MV-4-11 (cell line): ENCODE data around the gene TMEM135.
"Not testable (repeated sequence)": the region's sequence is repeated elsewhere in the genome, so short reads cannot be mapped to it uniquely, and the experiment has no call there.

Experiments used
- DNase-seq: peaks from one replicate; lab custom pipeline; 2025; lab: John Stamatoyannopoulos, UW

The TMEM135 gene

GRCh38 chr11:87037450-87038234 is at the start of gene TMEM135:
Gene TMEM135 (plus strand): TSS chr11:87037934. CDS start chr11:87038046, 112 bp downstream.
- peak; percentile 88 for DNase-seq

GRCh38 chr11:86988351-86988881 is 49.3 kb upstream of the TMEM135 start:
- DNase-seq = no peak

GRCh38 chr11:86990031-86990430 is 47.7 kb upstream of the TMEM135 start:
- DNase-seq = no peak

DNA sequence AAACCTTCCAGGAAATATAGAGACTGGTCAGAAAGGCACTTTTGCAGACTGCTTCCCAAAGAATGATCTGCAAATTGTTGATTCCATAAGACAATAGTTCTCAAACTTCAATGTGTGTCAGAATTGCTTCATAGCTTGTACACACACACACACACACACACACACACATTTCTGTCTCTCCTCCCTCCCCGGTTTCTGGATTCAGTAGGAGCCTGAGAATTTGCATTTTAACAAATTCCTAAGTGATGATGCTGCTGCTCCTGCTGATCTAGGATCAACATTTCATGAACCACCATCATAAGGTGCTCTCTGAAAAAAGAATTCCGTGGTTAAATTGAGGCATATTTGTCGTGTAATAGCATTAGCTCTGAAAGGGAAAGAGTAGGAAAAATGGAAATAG is 47.2 kb upstream of the TMEM135 start:
- no peak for DNase-seq

- no peak for DNase-seq
Measured at GRCh38 chr11:86991341-86991740, 46.4 kb upstream of the TMEM135 start.

DNA sequence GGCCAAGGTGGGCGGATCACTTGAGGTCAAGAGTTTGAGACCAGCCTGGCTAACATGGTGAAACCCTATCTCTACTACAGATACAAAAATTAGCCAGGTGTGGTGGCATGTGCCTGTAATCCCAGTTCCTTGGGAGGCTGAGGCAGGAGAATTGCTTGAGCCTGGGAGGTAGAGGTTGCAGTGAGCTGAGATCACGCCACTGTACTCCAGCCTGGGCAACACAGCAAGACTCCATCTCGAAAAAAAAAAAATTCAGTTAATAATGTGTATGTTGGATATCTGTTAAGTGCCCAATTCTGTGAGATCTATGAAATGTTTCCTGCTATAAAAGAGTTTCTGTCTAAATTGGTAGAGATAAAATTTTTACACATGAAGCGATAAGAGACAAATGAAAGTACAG is 45.4 kb upstream of the TMEM135 start:
- DNase-seq = not testable (repeated sequence)

DNA sequence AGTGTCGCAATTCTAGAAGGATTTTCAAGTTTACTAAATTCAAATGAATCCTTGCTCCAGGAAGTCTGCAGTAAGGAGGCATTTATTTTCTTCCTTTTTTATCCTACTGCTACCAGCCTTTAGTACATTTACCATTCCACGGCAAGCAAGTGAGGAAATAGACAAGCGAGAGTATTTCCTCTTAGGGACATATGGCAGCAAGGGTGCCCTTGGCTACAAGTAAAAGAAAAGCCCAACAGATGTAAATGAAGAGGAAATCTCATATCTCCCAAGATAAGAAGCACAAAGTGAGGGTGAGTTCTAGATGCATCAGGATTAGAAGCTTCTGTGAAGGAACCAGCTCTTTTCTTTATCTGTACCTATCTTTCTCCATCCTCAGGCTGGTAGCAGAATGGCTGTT is 44.7 kb upstream of the TMEM135 start:
- no peak for DNase-seq

DNA sequence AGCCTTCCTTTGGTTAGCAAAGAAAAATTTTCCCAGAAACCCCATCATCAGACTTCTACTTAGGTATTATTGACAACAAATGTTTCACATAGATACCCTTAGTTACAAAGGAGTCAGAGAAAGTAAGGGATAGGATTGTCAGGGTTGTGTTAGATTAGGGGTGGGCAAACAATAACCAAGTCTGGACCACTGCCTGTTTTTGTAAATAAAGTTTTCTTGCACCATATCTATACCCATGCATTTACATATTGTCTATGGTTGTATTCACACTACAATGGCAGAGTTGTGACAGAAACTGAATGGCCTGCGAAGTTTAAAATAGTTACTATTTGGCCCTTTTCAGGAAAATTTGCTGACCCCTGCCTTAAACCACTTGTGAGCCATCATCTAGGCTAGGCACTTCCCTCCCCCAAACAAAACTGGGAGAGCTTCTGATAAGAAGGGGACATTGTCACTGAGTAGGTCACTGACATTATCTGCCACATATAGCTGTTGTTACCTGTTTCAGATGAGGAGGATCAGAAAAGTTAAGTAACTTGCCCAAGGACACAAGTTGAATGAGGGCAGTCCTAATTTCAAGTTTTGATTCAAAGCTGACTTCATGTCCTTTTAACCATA is 40.7 kb upstream of the TMEM135 start:
- DNase-seq = no peak

DNA sequence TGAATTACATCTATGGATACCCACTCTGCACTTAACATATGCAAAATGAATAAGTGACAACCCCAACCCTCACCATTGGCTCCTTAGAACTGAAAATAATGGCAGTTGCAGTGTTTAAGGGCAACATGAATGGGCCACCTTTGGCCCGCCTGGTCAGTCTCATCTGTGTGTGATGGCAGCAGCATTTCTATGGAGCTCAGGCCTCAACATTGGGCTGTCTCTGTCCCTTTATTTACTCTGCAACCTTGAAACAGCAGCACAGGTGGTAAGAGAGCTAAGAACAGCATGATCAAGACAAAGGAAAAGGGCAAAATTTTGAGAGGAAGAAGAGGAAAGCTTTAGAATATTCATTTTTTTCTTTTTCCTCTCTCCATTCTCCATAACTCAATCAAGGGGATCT is 38.3 kb upstream of the TMEM135 start:
- DNase-seq = no peak

DNA sequence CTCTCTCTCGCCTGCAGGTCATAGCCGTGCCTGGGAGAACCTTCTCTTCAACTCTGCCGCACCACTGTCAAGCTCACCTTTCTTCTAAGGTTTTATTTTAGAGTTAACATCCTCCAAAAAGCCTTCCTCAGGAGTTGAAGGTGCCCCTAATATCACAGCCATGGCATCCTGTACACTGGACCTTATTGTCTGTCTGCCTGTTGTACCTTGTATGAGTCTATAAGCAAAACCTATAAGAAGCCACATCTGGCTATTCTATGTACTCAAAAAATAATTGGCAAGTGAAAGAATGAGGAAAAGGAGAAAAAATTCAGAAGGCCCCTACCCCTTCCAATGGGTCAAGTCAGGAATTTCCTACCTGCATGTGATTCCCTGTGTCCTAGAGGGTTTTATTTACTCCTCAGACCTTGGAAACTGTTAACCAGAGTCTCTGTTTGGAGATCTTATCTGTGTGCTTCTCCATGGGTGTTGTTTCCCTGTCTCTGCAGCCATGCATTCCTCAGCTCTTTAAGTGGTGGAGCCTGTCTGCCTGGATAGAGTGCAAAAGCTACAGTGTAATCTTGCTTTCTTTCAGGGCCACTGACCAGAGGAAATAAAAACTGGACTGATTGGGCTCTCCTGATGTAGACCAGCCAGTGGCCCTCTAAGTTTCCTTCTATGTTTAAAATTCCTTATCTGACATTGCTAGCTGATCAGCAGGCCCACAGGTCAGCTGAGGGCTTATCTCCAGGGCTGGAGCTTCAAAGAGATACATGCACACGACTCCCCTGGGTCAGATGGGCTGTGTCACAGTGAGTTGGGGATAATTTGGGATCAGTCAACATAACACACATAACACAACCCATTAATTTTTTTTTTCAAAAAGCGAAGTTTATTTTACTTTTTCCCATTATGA is 37.6 kb upstream of the TMEM135 start:
- DNase-seq = no peak

GRCh38 chr11:87002918-87003317 is 34.8 kb upstream of the TMEM135 start:
- DNase-seq = peak; percentile 28

DNA sequence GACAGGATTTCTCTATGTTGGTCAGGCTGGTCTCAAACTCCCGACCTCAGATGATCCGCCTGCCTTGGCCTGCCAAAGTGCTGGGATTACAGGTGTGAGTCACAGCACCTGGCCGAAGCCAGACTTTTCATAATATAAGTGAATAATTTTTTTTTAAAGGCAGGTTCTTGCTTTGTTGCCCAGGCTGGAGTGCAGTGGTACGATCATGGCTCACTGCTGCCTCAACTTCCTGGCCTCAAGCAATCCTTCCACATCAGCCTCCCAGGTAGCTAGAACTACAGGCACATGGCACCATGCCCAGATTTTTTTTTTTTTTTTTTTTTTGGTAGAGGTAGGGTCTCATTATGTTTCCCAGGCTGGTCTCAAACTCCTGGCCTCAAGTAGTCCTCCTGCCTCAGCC is 33.5 kb upstream of the TMEM135 start:
- not testable (repeated sequence) for DNase-seq

DNA sequence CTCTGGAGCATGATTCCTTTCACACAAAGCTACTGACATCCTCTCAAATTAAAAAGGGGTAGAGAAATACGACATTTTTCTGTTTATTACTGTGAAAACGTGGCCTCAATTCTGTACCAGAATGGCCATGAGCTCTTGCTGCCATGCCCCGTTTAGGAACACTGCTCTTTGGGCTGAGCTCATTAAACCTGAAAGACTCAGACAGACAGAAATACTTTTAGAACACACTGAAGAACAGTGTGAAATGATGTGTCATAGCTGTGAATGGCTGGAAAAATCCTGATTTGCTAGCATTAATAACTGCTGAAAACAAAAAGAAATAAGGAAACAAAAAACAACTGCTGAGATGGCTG is 32.2 kb upstream of the TMEM135 start:
- no peak for DNase-seq

DNA sequence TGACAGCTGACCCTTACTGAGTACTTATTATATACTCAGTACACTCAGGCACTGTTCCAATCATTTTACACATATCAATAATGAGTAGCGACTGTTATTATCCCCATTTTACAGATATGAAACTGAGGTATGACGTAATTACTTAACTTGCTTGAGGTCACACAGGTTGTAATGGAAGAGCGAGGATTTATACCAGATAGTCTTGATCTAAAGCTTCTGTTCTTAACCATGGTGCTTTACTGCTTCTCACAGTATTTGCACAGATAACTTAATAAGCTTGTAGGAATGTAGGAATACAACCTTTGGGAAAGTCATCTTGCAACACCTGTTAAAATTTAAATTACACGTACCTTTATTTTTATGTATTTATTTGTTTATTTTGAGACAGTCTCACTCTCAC is 31.7 kb upstream of the TMEM135 start:
- DNase-seq = no peak

DNA sequence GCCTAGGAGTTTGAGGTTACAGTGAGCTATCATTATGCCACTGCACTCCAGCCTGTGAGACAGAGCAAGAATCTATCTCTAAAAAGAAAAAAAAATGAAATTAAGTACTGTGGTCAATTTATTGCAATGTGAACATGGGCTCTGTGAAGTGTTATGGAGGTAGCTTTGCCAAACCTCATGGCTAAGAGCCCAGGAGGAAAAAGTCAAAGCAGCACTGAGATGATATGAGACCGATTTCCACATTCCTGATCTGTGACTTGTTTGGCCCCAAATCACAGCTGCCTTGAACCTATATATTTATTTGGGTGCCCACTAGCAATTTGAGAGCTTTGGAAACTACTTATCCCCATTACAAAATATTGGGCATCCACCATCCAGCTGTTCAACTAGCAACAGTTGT is 29.8 kb upstream of the TMEM135 start:
- no peak for DNase-seq

DNA sequence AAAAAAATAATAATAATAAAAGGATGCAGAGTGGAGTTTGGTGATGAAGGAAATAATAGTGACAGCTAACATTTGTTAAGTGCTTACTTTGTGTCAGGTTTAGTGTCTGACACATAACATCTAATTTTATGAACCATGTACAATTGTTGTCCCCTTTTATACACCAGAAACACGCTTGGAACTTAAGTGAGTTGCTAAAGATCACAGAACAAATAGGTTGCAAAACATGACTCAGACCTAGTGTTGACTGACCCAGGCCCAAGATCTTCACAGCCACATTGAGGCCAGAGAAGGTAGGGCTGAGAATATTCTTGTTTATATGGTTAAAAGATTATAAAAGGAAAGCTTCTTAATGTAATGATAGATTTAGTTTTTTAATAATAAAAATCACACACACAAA is 25.6 kb upstream of the TMEM135 start:
- DNase-seq = no peak

- no peak for DNase-seq
Measured at GRCh38 chr11:87012673-87013072, 25.1 kb upstream of the TMEM135 start.

DNA sequence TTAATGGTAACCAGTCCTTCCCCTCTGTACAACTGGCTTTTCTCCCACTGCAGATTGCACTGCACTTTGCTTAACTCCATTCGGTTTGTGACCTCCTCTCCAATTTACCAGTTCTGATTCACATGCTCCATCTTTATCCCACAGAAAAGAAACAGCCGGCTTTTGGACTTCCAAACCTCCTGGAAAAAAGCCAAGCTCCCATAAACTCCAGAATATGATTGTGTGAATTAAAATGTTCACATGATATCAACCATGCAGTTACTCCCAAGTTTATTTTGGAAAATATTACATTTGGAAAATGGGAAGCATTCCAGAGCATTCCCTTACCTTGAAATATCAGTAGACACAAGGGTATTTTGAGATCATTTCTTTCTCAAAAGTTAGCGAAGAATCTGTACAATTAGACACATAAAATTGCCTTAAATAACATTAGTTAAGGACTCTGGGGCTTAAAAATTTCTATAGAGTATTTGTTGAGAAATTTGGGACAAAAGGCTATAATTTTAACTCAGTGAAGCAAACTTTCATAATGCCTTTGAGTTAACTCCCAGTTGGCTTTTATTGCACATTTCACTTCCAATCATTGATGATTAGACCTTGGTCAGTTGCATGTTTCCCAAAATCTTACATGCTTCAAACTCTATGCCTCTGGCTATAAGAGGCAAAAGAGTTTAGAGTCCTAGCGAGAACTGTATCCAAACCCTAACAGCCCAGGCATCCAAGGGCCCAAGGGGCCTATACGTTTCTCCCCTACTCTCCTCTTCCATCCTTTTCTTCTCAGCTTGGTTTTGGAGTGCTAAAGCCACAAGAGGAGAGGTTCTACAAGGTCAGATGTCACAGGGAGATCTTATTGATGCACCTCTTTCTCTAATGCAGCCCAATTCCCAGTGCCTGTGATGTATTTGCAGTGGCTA is 23.6 kb upstream of the TMEM135 start:
- DNase-seq = no peak

GRCh38 chr11:87015645-87016044 is 22.1 kb upstream of the TMEM135 start:
- DNase-seq = no peak

- DNase-seq = no peak
Measured at GRCh38 chr11:87019613-87020271, 18.0 kb upstream of the TMEM135 start.

- no peak for DNase-seq
Measured at GRCh38 chr11:87020336-87020735, 17.4 kb upstream of the TMEM135 start.
